NK-92 (cell line): ENCODE measurements around the gene MSI2.

Experiments used
- DNase-seq: peaks from one replicate; lab custom pipeline; 2025; ENCODE audit not compliant: unreplicated experiment; lab: John Stamatoyannopoulos, UW

The MSI2 gene

DNA sequence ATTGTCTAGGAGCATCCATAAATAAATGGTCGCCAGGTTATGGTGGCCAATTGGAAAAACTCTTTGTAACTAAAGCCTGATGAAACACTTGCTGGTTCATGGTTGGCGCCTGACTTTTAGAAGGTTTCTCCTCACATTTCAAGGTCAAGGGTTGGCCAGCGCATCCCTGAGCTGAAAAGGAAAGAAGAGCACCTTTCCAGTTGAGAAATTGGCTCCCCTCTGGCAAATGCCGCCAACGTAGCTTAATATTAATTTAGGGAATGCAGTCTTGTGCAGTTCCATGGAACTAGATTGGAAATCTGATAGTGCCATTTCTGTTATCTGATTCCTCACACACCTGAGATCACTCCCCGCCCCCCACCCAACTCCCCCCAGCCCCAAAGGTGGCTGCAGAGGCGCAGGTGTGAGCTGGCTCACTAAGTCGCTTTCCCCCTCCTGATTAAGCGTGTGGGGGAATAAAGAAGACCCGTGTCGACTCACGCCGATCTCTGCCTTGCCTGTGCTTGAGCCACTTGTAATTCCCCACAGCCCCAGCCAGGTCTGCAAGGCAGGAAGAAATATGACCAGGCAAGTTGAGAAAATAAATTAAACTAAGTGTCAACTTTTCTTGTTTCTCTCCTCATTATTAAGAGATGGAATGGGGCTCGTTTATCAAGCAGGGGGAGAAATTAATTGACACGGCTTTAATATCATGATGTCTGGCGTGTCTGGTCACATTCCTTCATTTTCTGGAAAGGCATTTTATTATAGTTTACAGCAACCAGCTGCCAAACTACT, 331.1 kb downstream of the MSI2 start:
- no peak for DNase-seq

DNA sequence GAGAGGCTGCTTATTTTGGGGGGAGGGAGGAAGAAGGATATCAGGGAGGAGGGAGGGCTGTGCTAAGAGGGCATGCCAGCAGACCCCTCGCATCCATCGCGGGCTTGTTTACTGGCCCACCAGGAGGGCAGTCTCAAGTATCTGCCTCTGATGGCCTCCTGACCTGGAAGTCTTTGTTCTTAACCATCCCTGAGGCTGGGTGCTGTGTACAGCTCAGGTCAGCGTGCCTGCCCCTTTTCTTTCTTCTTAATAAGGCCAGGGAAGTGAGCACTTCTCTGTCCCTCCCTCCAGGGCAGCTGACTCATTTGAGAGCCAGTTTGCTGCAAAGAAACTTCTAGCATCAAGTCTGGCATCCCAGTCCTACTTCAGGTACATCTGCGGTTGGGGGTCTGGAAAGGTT, 331.8 kb downstream of the MSI2 start:
- no peak for DNase-seq

DNA sequence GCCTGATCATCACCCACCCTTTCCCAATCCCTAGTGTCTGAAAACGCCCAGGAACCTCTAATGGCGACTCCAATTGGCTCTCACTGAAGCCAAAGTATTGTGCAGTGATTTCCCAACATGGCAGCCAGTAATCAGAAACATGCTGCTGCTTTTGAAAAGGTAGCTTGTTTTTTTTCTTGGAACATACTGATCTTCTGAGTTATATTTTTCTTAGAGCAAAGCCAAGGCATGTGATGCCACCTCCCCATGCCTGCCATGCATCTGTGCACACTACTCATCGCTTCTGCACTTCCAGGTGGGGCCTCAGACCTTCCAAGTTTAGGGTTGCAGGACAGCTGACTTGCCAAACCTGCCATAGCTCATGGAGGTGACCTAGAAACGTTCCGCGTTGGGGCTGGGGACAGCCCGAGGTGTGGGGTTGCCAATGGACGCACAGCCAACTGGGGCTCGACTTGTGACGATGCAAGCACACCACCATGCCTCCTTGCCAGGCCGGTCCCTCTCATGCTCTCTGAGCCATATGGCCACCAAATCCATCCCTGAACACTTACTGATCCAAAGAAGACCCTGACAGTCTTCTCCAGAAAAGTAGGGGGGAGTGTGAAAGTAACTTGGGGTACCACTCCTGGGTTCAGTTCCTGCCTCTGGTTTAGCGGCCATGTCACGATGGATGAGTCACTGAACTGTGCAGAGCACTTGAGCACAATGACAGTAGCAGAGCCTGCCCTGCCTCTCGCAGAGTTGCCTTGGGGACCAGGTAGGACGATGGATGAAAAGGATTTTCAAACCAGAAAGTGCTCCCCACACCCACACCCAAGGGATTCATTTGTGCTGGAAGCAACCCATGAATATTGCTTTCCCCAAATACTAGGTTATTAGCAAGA, 333.1 kb downstream of the MSI2 start:
- no peak for DNase-seq

DNA sequence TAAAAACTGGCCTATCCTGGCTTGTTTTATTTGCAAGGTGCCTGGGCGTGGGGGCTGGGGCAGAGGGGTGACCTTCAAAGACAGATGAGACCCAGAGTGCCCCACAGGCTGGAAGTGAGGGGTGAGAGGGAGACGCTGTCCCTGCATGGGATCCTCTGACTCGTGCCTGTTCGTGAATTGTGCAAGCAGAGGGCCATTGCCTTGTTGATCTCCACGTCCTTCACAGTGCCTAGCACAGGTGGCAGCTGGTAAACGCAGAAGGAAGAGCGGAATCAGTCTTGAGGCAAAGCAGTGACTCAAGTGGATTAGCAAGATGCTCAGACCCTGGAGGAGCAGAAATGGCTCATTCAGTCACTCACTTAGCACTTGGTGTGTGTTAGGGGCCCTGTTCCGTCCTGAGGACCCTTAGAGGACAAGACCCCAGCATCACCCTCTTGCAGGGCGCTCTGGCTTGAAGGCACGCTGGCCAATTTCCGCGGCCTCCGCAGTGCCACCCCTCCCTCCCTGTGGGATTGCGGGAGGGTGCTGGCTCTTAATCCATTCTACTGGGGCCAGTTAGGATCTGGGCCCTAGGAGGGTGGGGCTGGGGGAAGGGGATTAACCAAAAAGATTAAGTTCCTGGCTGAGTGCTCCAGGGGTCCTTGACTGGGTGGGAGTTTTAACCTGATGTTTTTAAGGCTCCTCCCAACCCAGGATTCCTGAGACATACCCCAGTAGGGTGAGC, 337.6 kb downstream of the MSI2 start:
- DNase-seq = no peak

DNA sequence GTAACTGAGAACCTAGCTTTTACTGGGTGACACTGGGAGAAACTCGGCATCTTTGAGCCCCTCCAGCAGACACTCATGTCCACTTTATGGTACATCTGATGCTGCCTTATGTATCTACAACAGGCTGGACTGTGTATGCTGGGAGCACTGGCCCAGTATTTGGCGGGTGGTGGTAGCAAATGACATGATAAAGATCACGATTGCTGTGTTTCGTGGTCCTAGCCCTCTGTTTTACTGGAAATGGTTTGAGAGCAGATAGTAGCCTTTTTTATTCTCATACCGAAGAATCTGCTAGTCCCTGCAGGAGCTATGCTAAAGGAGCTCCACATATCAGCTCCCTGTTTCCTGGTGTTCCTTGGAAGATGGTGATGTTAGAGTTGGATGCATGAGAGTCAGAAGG, 338.4 kb downstream of the MSI2 start:
- no peak for DNase-seq

DNA sequence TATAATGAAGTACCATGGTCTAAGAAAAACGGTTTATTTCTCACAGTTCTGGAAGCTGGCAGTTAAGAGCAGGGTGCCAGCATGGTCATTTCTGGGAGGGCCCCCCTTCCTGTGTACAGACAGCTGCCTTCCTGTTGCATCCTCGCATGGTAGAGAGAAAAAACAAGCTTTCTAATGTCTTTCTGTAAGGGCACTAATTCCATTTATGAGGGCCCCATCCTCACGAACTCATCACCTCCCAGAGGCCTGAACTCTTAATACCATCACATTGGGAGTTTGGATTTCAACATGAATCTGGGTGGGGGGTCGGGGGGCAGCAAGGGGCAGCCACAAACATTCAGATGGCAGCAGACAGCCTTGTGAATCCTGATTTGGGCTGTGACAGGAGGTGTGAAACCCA, 339.1 kb downstream of the MSI2 start:
- no peak for DNase-seq

DNA sequence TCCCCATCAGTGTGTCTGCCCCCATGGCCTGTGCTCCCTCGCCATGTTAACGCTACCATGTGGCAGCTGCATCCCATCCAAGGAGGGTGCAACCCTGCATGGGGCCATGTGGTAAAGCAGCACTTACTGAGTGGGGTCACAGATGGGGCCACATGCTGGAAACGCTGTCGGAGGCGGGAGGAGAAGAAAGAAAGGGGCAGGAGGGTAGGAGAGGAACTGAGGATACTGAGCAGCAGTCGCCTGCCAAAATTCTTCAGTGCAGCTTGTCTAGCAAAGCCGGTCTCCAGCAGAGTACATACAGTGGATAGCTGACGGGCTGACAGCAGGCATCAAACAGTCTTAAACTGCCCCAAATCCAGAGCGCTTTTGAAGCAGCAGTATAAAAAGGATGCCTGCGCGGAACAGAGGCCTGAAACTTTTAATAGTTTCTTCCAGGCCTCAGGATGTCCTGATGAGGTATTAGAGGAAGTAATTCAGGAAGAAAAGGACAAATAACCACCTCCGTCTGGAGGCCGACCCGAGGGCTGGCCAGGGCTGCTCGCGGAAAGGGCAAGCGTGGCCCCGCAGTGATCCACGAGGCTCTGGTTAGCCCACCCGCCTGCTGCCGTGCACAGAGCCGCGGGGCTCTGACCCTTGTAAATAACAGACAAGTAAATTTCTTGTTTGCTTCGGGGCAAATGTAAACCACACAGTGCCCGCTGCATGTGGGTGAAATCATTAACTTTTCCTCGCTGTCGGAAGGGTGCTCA, 339.8 kb downstream of the MSI2 start:
- DNase-seq = no peak

DNA sequence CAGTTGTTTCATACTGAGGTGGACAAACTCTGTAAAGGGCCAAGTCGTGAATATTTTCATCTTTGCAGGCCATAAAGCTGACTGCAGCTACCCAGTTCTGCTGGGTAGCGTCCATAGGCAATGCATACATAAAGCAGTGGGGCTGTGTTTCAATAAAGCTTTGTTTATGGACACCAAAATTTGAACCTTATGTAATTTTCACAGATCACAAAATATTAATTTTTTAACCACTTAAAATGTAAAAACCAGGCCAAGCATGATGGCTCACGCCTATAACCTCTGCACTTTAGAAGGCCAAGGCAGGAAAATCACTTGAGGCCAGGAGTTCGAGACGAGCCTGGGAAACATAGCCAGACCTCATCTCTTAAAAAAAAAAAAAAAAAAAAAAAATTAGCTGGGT, 340.8 kb downstream of the MSI2 start:
- DNase-seq = no peak

DNA sequence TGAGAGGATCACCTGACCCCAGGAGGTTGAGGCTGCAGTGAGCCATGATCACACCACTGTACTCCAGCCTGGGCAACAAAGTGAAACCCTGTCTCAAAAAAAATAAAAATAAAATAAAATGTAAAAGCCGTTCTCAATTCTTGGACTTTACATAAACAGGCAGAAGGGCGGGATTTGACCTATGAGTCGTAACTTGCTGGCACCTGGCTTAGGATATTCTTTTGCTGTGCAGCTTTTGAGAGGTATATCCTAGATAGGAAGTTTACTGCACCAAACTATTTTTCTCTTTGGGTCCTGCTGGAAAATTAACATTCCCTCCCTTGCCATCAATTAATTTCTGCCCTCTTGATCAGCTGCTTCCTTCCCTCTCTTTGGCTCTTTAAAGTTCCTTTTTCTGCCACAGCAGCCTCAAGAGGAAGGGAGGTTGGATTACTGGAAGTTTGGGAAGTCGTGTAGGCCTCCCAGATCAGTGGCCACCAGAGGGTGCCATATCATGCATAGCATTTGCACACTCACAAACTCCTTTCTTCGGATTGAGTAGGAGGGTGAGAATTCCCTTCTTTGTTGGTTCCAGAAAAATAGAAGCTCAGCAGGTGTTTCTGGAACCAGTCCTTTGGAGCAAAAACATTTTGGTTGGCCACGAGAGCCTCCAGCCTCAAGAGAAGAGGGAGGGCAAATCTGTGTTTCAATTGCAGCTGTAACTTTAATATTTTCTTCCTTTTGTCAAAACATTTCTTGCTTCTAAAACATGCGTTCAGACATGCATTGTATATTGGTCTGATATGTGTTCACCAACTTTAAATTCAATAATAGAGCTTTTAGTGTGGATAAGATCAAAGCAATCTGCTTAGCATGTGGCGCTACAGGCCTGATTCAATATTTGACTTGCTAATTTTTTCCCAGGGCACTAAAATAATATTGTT, 341.5 kb downstream of the MSI2 start:
- no peak for DNase-seq

DNA sequence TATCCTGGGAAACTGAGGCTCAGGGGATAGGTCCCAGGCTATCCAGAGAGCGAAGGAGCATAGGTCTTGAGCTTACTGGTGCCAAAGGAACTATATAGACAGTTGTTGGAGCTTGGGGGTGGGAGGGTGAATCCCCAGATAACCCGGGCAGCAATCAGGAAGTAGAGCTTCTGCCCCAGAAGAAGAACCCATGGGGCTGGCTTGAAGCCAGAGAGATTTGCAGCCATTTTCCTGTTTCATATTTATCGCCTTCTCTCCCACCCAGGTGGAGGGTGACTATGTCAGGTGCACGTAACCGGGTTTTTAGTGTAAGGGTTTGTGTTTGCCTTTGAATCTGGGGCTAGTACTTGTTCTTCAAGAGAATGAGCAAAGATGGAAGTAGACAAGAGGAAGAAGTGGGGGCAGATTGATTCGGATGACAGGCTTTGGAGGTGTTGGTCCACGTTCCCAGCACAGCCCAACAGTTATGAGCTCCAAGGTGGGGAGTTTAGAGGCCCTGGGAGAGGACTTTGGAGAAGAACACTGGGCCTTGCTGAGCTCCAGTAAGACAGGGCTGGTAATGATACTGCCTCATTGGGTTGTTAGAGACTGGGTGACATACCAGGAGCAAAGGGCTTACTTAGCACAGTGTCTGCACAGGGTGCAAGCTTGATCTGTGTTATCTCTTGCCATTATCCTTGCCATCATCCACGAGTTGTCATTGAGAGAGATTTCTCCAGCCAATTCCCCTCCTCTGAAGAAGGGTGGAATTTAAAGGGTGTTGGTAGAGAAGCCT, 343.1 kb downstream of the MSI2 start:
- DNase-seq = no peak

DNA sequence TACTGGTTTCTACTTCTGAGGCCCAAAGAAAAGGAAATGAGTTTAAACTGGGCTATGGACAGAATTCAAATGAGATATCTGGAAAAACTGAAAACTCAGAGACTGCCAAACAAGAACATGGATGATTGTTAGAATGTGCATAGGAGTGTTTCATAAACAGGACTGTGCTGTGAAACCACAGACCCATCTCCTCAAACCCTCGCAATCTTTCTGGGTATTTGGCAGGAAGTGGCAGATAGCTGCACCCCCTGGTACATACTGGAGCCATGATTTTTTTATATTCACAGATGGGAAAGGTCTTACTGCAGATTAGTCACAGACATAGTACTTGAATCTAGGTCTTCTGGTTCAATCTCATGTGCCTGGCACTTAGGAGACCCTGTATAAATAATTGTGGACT, 343.8 kb downstream of the MSI2 start:
- no peak for DNase-seq

DNA sequence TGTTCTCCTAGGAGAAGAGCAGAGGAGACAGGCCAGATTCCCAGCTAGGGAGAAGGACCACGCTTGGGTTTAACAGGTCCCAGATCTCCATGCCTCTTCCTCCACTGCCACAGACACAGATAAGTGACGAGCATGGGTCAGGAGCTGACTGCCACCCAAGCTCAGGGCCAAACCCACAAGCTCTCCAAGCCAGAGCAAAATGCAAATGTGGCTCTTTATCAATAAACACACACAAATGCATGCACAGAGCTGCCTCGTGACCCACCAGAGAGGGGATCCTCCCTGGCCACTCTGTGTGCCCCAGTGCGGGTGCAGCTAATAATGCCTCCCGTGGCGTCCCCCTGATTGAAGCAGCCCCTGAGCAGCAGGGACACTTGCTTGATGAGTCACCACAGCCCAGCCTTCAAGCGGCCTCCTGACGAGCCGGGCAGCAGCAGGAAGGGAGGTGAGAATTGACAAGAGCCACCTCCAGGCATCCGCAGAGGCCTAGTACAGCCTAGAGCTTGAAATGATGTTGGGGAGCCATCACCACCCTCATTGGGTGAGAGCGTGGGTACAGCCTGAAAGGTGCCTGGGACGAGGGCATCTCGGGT, 344.9 kb downstream of the MSI2 start:
- DNase-seq = no peak

DNA sequence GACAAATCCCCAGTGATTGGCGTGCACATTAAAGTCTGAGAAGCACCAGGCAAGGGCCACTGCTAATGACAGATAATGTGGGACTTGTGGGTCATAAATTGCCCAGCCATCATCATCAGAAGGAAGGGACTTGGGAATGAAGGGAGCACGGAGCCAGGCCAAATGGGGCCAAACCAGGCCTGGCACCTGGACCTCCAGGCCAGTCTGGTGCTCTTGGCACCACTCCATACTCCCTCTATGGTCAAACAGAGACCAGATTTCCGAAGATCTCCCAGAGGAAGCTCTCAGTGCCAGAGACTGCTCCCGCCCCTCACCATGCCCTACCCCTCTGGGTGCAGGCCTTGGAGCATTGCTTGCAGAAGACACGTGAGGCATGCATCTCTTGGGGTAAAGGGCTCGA, 346.6 kb downstream of the MSI2 start:
- no peak for DNase-seq

DNA sequence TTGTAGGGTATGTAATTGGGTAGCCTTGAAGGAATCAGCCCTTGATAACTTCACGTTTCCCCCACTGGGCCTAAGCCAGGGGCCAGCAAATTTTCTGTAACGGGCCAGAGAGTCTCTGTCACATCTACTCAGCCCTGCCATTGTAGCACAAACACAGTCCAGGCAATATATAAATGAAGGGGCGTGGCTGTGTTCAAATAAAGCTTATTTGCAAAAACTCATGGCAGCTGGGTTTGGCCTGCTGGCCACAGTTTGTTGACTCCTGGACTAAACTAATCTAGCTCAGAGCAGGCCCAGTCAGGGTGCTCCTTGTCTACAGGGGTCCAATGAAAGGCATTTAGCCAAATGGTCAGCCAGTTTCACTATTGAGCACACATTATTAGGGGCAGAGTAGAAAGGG, 347.2 kb downstream of the MSI2 start:
- DNase-seq = no peak

DNA sequence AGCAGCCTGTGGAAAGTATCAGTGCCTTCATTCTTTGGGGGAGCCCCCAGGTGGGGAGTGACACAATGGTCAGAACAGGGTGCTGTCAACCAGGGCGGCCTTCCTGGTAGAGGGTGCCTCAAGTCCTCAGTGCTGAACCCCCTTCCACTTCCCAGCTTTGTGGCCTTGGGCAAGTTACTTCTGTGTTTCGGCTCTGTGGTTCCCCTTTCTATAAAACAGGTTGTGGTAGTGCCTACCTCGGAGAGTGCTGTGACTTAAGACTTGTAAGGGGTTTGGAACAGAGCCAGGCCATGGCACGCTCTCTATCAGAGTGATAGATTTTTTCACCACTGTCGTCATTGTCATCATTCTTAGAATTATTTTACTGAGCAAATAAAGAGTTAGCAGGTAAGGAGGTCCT, 347.7 kb downstream of the MSI2 start:
- DNase-seq = no peak

DNA sequence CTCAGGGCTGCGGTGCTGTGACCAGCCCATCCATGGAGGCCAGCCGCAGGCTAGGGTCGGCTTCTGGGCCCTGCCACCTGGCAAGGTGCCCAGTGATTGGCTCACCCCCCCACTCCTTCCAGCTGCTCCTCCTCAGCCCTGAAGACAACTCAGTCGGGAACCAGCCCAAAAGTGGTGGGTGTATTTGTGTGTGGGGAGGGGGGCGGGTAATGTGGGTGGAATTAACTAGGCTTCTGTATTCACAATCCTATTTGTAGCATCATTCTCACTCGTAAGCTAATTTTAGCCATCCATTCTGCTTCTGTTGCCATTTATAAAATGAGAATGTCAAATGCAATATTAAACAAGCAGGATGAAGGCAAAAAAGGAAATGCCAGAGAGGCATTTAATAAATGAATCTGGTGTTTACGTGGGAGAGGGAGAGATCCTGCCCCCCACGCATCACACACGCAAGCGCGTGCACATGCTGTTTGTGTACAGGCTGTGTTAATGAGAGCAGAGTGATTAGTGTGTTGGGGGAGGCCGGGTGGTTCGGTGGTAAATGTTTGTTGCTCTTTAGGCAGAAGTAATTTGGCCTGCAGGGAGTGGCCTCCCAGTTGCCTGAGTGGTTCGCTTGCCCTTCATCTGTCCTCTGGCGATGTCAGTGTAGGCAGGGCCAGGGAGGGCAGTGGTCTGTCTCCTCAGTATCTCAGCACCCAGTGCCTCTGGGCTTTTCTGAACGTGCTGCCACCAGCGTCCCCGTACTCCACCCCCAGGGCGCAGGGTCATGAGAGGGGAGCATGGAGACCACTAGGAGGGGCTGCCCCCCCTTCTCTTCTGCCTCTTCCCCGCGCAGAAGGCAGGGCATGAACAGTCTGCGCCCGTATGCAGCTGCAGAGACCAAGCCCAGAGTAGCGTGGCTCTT, 348.7 kb downstream of the MSI2 start:
- no peak for DNase-seq

DNA sequence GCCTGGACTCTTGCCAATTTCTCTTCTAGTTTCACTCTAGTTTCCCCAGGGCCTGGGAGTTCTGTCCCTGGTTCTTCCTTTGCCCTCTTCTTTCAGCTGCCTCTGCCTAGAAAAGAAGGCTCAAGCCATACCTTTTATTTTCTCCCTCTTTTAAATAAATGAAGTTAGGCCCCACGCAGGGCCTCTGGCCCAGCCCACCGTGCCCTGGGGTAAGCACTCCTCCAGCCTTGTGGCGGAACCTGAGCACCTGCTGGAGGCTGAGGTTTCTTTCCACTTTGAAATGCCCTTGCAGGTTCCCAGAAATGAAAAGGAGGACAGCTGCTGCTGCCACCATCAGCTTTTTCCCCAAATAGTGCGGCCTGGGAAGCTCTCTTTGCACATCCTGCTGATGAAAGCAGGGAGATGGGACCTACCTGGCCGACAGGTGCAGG, 349.4 kb downstream of the MSI2 start:
- no peak for DNase-seq
